OCI-LY3 (cell line): ENCODE data around the gene DENND5A.

Experiments
- CTCF ChIP-seq: fragments of 200-600, 300-600 bp; sonication (generic); IDR thresholded peaks from 2 replicates; pipeline ENCODE4 v1.5.1; 2014; ENCODE audit warnings: antibody characterized with exemption, low read length, low read depth
- EZH2phosphoT487 ChIP-seq: fragments of 200-600 bp; shearing (Covaris generic); IDR thresholded peaks from 2 replicates; pipeline ENCODE4 v1.6.1; 2018; ENCODE audit warnings: antibody characterized with exemption, mixed run types, low read depth

GRCh38 chr11:9144828-9145227 lies 120.3 kb downstream of the DENND5A start:
- no peak for TF ChIP-seq CTCF
- no peak for TF ChIP-seq EZH2phosphoT487
